Measurements from ENCODE around the gene FMO2.

The FMO2 gene

GRCh38 chr1:171141688-171142415 is 43.2 kb upstream of the FMO2 start:
- Histone ChIP-seq H3K4me2 (ENCODE audit: low read length) (no peak overlapping the region), H3K9me3 (ENCODE audit: control insufficient read depth, insufficient read depth, low read length) (no peaks in the 10 kb centered on the region), H3K36me3 (ENCODE audit: control insufficient read depth, low read length) (no peaks in the 10 kb centered on the region), H3F3A (ENCODE audit: control insufficient read depth, insufficient read depth) (no peaks in the 10 kb centered on the region), H3K27me3 (ENCODE audit: control insufficient read depth, low read length) (no peaks in the 10 kb centered on the region), H4K20me1 (ENCODE audit: control insufficient read depth, insufficient read depth, low read depth, low read length) (no peaks in the 10 kb centered on the region), H3K4me1 (ENCODE audit: control insufficient read depth, low read length) (no peaks in the 10 kb centered on the region), H3K4me3 (ENCODE audit: low read length) (no peak overlapping the region), H3K9me2 (replicated peaks; ENCODE audit: control insufficient read depth, low read length) (no peaks in the 10 kb centered on the region), H3K27ac (ENCODE audit: low read depth, low read length) (no peak overlapping the region), H3K79me2 (ENCODE audit: control insufficient read depth, low read length) (no peaks in the 10 kb centered on the region)
- TF ChIP-seq EZH2phosphoT487 (IDR thresholded peaks at IDR 0.05; ENCODE audit: borderline replicate concordance, low read length) (no peak), CTCF (IDR thresholded peaks at IDR 0.05; ENCODE audit: low read depth, low read length, poor library complexity, severe bottlenecking) (no peak)

DNA sequence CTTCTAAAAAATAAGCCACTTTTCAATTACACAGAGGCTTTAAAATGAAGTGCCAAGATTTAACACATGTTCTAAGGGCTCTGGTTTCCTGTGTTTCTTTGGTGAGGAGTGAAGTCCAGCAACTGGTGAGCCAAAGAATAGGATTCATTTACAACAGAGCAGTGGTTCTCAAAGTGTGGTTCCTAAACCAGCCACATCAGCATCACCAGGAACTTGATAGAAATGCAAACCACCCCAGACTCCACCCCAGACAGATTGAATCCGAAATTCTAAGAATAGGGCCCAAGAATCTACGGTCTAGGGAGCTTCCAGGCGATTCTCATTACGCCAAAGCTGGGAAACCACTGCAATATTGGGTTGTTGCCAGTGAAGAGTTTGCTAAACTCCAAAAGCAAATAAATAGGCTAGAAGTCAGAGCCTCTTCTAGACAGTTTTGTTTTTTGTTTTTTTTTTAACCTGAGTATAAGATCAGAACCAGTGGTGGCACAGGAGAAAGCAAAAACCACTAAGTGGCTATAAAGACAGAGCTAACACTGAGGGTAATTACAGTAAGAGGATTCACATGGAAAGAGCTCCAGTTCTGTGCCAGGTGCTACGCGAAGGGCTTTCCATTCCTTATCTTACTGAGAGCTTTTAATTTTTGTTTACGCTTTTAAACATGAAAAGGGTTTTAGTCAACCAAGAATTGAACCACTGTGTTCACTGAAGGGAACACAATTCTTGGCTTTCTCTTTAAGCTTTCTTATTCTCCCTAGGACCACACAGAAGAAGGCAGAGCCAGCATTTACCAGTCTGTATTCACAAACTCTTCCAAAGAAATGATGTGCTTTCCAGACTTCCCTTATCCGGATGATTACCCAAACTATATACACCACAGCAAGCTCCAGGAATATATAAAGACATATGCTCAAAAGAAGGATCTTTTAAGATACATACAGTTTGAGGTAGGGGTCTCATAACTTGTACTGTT is 42.4 kb upstream of the FMO2 start:
- Histone ChIP-seq H3K4me3 (ENCODE audit: low read length) (no peak overlapping the region), H3F3A (ENCODE audit: control insufficient read depth, insufficient read depth) (no peaks in the 10 kb centered on the region), H3K4me1 (ENCODE audit: control insufficient read depth, low read length) (no peaks in the 10 kb centered on the region), H3K27me3 (ENCODE audit: control insufficient read depth, low read length) (no peaks in the 10 kb centered on the region), H3K9me2 (replicated peaks; ENCODE audit: control insufficient read depth, low read length) (no peaks in the 10 kb centered on the region), H3K36me3 (ENCODE audit: control insufficient read depth, low read length) (no peaks in the 10 kb centered on the region), H3K79me2 (ENCODE audit: control insufficient read depth, low read length) (no peaks in the 10 kb centered on the region), H4K20me1 (ENCODE audit: control insufficient read depth, insufficient read depth, low read depth, low read length) (no peaks in the 10 kb centered on the region), H3K4me2 (ENCODE audit: low read length) (no peak overlapping the region), H3K27ac (ENCODE audit: low read depth, low read length) (no peak overlapping the region), H3K9me3 (ENCODE audit: control insufficient read depth, insufficient read depth, low read length) (no peaks in the 10 kb centered on the region)
- no peak for TF ChIP-seq CTCF (IDR thresholded peaks at IDR 0.05; ENCODE audit: low read depth, low read length, poor library complexity, severe bottlenecking)
- no peak for TF ChIP-seq EZH2phosphoT487 (IDR thresholded peaks at IDR 0.05; ENCODE audit: borderline replicate concordance, low read length)

DNA sequence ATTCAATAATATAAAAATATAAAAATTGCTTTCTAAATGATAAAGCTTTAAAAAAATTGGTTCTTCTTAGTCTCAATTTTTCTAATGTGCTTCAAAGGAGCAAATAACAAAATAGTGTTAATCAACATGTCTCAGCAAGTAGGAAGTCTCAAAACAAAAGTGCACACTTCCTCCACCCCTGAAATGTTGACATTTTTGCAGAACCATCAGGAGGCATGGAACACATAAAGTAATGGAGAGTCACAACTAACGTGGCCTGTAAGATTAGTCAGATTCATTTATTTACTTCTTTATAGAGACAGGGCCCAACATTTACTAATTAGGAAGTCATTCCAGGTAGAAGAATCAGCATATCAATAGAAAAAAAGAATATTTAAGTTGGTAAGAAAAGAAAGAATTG is 34.9 kb upstream of the FMO2 start:
- Histone ChIP-seq H3F3A (ENCODE audit: control insufficient read depth, insufficient read depth) (no peaks in the 10 kb centered on the region), H3K4me1 (ENCODE audit: control insufficient read depth, low read length) (no peaks in the 10 kb centered on the region), H3K27ac (ENCODE audit: low read depth, low read length) (no peak overlapping the region), H3K4me3 (ENCODE audit: low read length) (no peak overlapping the region), H3K79me2 (ENCODE audit: control insufficient read depth, low read length) (no peaks in the 10 kb centered on the region), H4K20me1 (ENCODE audit: control insufficient read depth, insufficient read depth, low read depth, low read length) (no peaks in the 10 kb centered on the region), H3K27me3 (ENCODE audit: control insufficient read depth, low read length) (no peaks in the 10 kb centered on the region), H3K9me3 (ENCODE audit: control insufficient read depth, insufficient read depth, low read length) (no peaks in the 10 kb centered on the region), H3K4me2 (ENCODE audit: low read length) (no peak overlapping the region), H3K9me2 (replicated peaks; ENCODE audit: control insufficient read depth, low read length) (no peaks in the 10 kb centered on the region), H3K36me3 (ENCODE audit: control insufficient read depth, low read length) (no peaks in the 10 kb centered on the region)
- TF ChIP-seq EZH2phosphoT487 (IDR thresholded peaks at IDR 0.05; ENCODE audit: borderline replicate concordance, low read length) (no peak), CTCF (IDR thresholded peaks at IDR 0.05; ENCODE audit: low read depth, low read length, poor library complexity, severe bottlenecking) (no peak)
